Measurements from ENCODE around the gene TSPEAR. TPM values are rescaled to one million over a fixed set of nuclear protein-coding genes. Genes with fewer than 3 reads are reported as not detected.

Gene TSPEAR
- total RNA-seq, 3 donors from 2014 or later, result not detected

- Mint-ChIP-seq H3K9me3 (no peaks in the 10 kb centered on the region), H3K4me1 (ENCODE audit: low read depth) (peaks cover 2% of the 10 kb centered on the region), H3K4me3 (no peak overlapping the region), H3K27me3 (ENCODE audit: low read depth) (peaks cover 6% of the 10 kb centered on the region), H3K36me3 (ENCODE audit: insufficient read depth) (no peaks in the 10 kb centered on the region)
- DNase-seq, result no peak
- no peak for ATAC-seq
Measured at GRCh38 chr21:44732956-44733355, 21.6 kb upstream of the TSPEAR start.

- Mint-ChIP-seq H3K36me3 (ENCODE audit: insufficient read depth) (no peaks in the 10 kb centered on the region), H3K4me1 (ENCODE audit: low read depth) (no peaks in the 10 kb centered on the region), H3K9me3 (no peaks in the 10 kb centered on the region), H3K27me3 (ENCODE audit: low read depth) (peaks cover 12% of the 10 kb centered on the region), H3K4me3 (no peak overlapping the region)
- ATAC-seq, result no peak
- no peak for DNase-seq
Measured at GRCh38 chr21:44732263-44732662, 20.9 kb upstream of the TSPEAR start.

DNA sequence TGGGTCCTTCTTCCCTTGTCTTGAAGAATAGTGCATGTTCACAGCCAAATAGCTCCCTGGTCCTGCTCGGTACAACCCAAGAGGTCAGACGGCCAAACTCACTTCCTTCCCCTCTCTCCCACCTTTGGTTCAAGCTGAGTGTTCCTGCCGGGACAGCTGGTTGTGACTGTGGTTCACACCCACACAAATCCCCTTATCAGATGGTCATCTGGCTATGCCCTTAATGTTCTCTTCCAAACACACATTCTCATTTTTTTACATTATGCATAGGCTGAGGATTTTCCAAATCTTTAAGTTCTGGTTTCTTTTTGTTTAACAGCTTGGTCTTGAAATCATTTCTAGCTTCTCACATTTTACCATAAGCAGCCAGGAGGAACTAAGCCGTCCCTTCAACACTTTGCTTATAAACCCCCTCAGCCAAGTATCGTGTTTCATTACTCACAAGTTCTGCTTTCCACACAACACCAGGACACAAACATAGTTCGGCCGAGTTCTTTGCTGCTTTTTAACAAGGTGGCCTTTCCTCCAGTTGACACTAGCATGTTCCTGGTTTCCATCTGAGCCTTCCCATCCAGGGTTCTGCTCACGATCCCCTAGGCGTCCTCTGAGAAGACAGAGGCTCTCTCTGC lies 19.7 kb upstream of the TSPEAR start:
- DNase-seq, result no peak
- H3K4me3 Mint-ChIP-seq, result no peak overlapping the region
- H3K4me1 Mint-ChIP-seq (ENCODE audit: low read depth), result no peaks in the 10 kb centered on the region
- no peaks in the 10 kb centered on the region for H3K36me3 Mint-ChIP-seq (ENCODE audit: insufficient read depth)
- H3K9me3 Mint-ChIP-seq, result no peaks in the 10 kb centered on the region
- peaks cover 16% of the 10 kb centered on the region for H3K27me3 Mint-ChIP-seq (ENCODE audit: low read depth)
- no peak for ATAC-seq

- Mint-ChIP-seq H3K27me3 (ENCODE audit: low read depth) (peaks cover 24% of the 10 kb centered on the region), H3K9me3 (no peaks in the 10 kb centered on the region), H3K4me1 (ENCODE audit: low read depth) (no peaks in the 10 kb centered on the region)
Measured at GRCh38 chr21:44730028-44730395, 18.6 kb upstream of the TSPEAR start.

GRCh38 chr21:44729336-44730027 lies 18.1 kb upstream of the TSPEAR start:
- Mint-ChIP-seq H3K27me3 (ENCODE audit: low read depth) (peaks cover 27% of the 10 kb centered on the region), H3K9me3 (no peaks in the 10 kb centered on the region), H3K4me1 (ENCODE audit: low read depth) (no peaks in the 10 kb centered on the region), H3K4me3 (no peak overlapping the region), H3K36me3 (ENCODE audit: insufficient read depth) (no peaks in the 10 kb centered on the region)
- DNase-seq (no peak), ATAC-seq (no peak)

More at GRCh38 chr21:44730028-44730395, 18.6 kb upstream of the TSPEAR start:
- Mint-ChIP-seq H3K36me3 (ENCODE audit: insufficient read depth) (no peaks in the 10 kb centered on the region), H3K4me3 (no peak overlapping the region)
- DNase-seq, result no peak
- no peak for ATAC-seq

DNA sequence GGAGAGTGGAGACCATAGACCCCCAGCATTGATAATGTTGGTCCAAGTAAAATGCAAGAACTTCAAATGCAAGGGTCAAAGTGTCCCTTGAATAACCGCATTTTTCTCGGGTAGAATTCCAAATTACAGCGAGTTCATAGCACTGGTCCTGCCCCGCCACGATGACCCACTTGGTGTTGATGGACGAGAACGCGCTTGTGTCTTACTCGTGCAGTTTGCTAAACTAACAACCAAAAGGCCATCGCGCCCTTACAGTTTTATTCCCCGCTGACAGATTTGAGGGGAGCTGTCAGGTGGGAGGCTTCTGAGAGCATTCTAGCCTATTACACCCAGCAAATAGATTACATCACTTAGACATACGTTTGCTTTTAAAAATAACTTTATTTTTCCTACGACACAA lies 17.3 kb upstream of the TSPEAR start:
- H3K9me3 Mint-ChIP-seq, result no peaks in the 10 kb centered on the region
- DNase-seq (no peak), ATAC-seq (no peak)
- peaks cover 32% of the 10 kb centered on the region for H3K27me3 Mint-ChIP-seq (ENCODE audit: low read depth)
- peaks cover 3% of the 10 kb centered on the region for H3K4me1 Mint-ChIP-seq (ENCODE audit: low read depth)
- no peak overlapping the region for H3K4me3 Mint-ChIP-seq
- H3K36me3 Mint-ChIP-seq (ENCODE audit: insufficient read depth), result no peaks in the 10 kb centered on the region

DNA sequence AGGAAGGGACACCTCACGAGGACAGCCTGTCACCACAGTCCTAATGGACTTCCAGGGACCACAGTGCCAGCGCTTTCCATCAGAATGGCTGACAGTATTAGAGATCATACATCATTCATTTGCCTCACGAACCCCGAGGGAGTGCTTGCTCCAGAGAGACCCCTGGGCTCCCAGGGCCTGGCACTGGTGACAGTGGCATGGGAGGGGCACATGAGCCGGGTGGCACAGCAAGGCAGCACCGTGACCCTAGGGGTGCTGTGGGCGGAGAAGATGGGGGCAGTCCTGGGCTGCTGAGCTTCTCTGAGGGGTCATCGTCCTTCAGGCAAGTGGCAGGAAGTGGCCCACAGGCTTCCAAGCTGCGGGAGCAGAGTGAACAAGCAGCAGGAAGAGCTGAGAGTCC lies 16.4 kb upstream of the TSPEAR start:
- Mint-ChIP-seq H3K27me3 (ENCODE audit: low read depth) (peaks cover 38% of the 10 kb centered on the region), H3K4me1 (ENCODE audit: low read depth) (peaks cover 9% of the 10 kb centered on the region), H3K4me3 (no peak overlapping the region), H3K9me3 (no peaks in the 10 kb centered on the region), H3K36me3 (ENCODE audit: insufficient read depth) (no peaks in the 10 kb centered on the region)
- DNase-seq, result no peak
- ATAC-seq, result no peak

GRCh38 chr21:44727321-44727720 lies 15.9 kb upstream of the TSPEAR start:
- peaks cover 10% of the 10 kb centered on the region for H3K4me1 Mint-ChIP-seq (ENCODE audit: low read depth)
- H3K36me3 Mint-ChIP-seq (ENCODE audit: insufficient read depth), result no peaks in the 10 kb centered on the region
- no peak overlapping the region for H3K4me3 Mint-ChIP-seq
- peaks cover 41% of the 10 kb centered on the region for H3K27me3 Mint-ChIP-seq (ENCODE audit: low read depth)
- H3K9me3 Mint-ChIP-seq, result no peaks in the 10 kb centered on the region
- ATAC-seq (no peak), DNase-seq (no peak)

DNA sequence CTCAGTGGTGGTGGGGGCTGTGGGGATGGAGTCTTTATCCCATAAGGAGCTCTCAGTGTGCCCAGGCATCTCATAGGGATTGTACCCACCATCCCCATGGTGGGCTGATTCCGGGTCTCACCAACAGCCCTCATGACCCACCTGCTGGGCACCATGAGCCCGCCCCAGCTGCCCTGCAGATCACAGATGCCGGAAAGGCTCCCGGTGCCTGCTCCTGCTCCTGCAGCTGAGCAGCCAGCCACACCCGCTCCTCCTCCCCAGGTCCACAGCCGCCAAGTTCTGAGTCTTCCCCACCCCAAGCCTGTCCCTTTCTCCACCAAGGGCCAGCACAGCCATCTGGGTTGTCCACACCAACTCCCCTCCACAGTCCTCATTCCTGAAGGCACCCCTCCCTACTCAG lies 15.5 kb upstream of the TSPEAR start:
- DNase-seq (no peak), ATAC-seq (no peak)
- Mint-ChIP-seq H3K4me3 (no peak overlapping the region), H3K4me1 (ENCODE audit: low read depth) (peaks cover 10% of the 10 kb centered on the region), H3K36me3 (ENCODE audit: insufficient read depth) (no peaks in the 10 kb centered on the region), H3K9me3 (no peaks in the 10 kb centered on the region), H3K27me3 (ENCODE audit: low read depth) (peaks cover 41% of the 10 kb centered on the region)

DNA sequence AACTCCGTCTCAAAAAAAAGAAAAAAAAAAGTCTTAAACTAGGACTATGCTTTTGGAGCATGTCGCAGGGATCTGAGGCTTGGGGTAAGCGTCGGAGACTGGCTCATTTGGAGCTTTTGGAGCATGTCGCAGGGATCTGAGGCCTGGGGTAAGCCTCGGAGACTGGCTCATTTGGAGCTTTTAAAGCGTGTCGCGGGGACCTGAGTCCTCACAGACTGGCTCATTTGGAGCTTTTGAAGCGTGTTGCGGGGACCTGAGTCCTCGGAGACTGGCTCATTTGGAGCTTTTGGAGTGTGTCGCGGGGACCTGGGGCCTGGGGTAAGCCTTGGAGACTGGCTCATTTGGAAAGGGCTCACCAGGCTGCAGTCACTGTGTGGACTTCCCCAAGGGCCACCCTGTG lies 13.6 kb upstream of the TSPEAR start:
- H3K4me1 Mint-ChIP-seq (ENCODE audit: low read depth), result peaks cover 10% of the 10 kb centered on the region
- no peak for ATAC-seq

DNA sequence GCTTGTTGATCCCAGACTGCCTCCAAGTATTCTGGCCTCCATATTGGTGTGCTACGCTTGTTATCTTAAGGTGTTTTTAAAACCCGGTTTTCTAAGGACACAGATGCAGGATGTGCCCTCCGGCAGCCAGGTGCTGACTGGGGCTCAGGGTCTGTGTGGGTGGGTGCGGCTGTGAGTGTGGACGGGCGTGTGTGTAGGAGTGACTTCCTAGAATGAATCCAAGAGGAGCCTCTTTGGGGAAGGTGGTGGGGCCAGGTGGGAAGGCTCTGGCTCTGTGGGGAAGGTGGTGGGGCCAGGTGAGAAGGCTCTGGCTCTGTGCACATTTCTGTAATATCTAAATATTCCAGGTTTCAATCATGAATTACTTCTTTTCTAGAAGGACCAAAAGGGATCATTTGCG lies 12.8 kb upstream of the TSPEAR start:
- Mint-ChIP-seq H3K9me3 (no peaks in the 10 kb centered on the region), H3K4me3 (no peak overlapping the region), H3K4me1 (ENCODE audit: low read depth) (peaks cover 10% of the 10 kb centered on the region), H3K27me3 (ENCODE audit: low read depth) (peaks cover 59% of the 10 kb centered on the region), H3K36me3 (ENCODE audit: insufficient read depth) (no peaks in the 10 kb centered on the region)
- ATAC-seq, result no peak
- no peak for DNase-seq

More for the DNA sequence above, 13.6 kb upstream of the TSPEAR start:
- H3K27me3 Mint-ChIP-seq (ENCODE audit: low read depth), result peaks cover 54% of the 10 kb centered on the region
- DNase-seq, result no peak
- no peaks in the 10 kb centered on the region for H3K36me3 Mint-ChIP-seq (ENCODE audit: insufficient read depth)
- no peaks in the 10 kb centered on the region for H3K9me3 Mint-ChIP-seq
- no peak overlapping the region for H3K4me3 Mint-ChIP-seq

DNA sequence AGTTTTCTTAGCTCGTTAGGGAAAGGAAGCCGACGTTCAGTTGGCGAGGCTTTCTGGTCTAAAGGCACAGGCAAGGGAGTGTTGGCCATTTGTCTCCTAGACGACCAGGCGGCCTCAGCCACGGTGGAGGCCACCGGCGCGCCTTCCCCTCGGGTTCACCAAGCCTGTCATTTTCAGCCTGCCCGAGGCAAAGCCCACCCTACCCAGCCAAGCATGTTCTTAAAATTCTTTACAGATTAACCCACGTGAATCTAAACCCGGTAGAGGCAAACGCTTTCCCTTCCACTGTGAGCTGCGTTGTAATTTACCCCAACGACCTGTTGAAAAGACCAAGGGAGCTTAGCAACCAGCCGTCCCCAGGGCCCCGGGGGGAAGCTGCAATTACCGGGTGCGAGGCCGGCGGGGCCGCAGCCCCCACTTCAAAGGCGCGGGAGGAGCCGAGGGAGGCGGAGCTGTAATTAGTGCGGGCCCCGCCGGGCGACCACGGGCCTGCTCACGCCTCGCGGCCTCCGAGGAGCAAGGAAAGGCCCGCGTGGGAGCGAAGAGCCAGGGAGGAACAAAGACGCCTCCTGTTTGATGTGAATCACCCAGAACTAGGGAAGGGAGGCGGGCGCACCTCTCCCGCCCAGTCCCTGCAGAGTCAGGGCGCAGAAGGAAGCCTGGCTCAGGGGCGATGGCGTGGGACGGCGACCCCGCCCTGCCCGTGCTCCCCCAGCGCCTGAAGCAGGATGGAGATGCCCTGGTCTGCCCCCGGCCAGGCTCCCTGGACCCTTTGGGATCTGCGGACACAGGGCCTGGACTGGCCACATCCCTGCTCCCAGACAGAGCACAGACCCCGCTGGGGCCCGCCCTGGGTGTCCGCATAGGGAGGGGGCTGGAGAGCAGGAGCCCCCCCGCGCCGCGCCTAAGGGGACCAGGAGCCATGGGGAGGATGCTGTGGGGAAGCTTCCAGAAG lies 12.1 kb upstream of the TSPEAR start:
- Mint-ChIP-seq H3K4me3 (peak overlapping the region; percentile 69), H3K27me3 (ENCODE audit: low read depth) (peaks cover 62% of the 10 kb centered on the region), H3K9me3 (no peaks in the 10 kb centered on the region), H3K4me1 (ENCODE audit: low read depth) (peaks cover 10% of the 10 kb centered on the region), H3K36me3 (ENCODE audit: insufficient read depth) (no peaks in the 10 kb centered on the region)
- DNase-seq (no peak), ATAC-seq (peak; percentile 58 to 67)

DNA sequence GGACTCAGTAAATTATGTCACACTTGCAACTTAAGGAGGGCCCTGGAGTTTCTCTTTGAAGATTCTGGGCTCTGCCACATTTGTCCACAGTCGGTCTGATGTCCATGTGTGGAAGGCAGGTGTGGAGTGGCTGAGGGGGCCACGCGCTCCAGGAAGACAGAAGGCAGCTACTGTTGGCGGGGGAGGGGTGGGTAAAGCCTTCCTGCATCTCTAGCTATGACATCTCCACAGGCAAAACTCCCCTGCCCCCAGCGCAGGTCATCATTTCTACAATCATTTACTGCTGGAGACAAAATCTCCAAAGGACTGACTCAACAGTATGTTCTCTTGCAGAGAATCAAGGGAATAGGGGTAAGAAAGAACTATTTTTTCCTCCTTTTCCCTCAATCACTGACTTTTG lies 11.4 kb upstream of the TSPEAR start:
- DNase-seq (no peak), ATAC-seq (no peak)
- Mint-ChIP-seq H3K27me3 (ENCODE audit: low read depth) (peaks cover 59% of the 10 kb centered on the region), H3K4me1 (ENCODE audit: low read depth) (peaks cover 10% of the 10 kb centered on the region), H3K9me3 (no peaks in the 10 kb centered on the region), H3K4me3 (peak overlapping the region; percentile 69), H3K36me3 (ENCODE audit: insufficient read depth) (no peaks in the 10 kb centered on the region)

- H3K9me3 Mint-ChIP-seq, result no peaks in the 10 kb centered on the region
- DNase-seq (no peak), ATAC-seq (no peak)
- H3K36me3 Mint-ChIP-seq (ENCODE audit: insufficient read depth), result no peaks in the 10 kb centered on the region
- no peak overlapping the region for H3K4me3 Mint-ChIP-seq
- peaks cover 10% of the 10 kb centered on the region for H3K4me1 Mint-ChIP-seq (ENCODE audit: low read depth)
- peaks cover 48% of the 10 kb centered on the region for H3K27me3 Mint-ChIP-seq (ENCODE audit: low read depth)
Measured at GRCh38 chr21:44720170-44720569, 8.8 kb upstream of the TSPEAR start.

All from activated T-cell treated with anti-CD3 and anti-CD28 coated beads, Interleukin-2, amount 50 U/mL, for 4 hours (primary cell).